AG10803 (cell line): ENCODE measurements around the gene ADCY9.
"Not testable (repeated sequence)": the region's sequence is repeated elsewhere in the genome, so short reads cannot be mapped to it uniquely, and the experiment has no call there.

Experiments
- DNase-seq: peaks from one replicate; pipeline ENCODE4 v3.0.0; 2010; ENCODE audit warnings: low read depth
- H3K4me3 ChIP-seq: 2 replicates; pipeline ENCODE4 v1.5.1; 2011; ENCODE audit warnings: mild to moderate bottlenecking, low read length, control low read depth
- TF ChIP-seq, protein P1 (sequence below): conservative IDR thresholded peaks from 2 replicates; pipeline ENCODE4 v1.5.1; 2011; ENCODE audit warnings: mild to moderate bottlenecking, low read length, control low read depth, inconsistent platforms

Gene ADCY9

GRCh38 chr16:3951861-3952736 lies 164.1 kb downstream of the ADCY9 start:
- peak; percentile 34 for DNase-seq
- TF ChIP-seq, protein P1, sequence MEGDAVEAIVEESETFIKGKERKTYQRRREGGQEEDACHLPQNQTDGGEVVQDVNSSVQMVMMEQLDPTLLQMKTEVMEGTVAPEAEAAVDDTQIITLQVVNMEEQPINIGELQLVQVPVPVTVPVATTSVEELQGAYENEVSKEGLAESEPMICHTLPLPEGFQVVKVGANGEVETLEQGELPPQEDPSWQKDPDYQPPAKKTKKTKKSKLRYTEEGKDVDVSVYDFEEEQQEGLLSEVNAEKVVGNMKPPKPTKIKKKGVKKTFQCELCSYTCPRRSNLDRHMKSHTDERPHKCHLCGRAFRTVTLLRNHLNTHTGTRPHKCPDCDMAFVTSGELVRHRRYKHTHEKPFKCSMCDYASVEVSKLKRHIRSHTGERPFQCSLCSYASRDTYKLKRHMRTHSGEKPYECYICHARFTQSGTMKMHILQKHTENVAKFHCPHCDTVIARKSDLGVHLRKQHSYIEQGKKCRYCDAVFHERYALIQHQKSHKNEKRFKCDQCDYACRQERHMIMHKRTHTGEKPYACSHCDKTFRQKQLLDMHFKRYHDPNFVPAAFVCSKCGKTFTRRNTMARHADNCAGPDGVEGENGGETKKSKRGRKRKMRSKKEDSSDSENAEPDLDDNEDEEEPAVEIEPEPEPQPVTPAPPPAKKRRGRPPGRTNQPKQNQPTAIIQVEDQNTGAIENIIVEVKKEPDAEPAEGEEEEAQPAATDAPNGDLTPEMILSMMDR = no peak
- H3K4me3 ChIP-seq = no peak overlapping the region

DNA sequence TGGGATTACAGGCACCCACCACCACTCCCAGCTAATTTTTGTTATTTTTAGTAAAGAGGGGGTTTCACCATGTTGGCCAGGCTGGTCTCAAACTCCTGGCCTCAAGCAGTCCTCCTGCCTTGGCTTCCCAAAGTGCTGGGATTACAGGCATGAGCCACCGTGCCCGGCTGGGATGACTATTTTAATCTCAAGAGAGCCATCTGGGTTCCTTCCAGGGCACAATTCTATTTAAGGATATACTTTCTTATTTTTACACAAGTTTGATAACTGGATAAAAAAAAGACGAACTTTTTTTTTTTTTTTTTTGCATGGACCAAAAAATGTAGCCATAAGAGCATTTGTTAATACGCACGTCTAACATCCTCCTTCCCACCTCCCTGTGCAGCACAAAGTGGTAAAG lies 164.9 kb downstream of the ADCY9 start:
- not testable (repeated sequence) for H3K4me3 ChIP-seq, DNase-seq

GRCh38 chr16:3950343-3951193 lies 165.7 kb downstream of the ADCY9 start:
- peak; percentile 99 for DNase-seq
- H3K4me3 ChIP-seq = peak overlapping the region; percentile 58
- TF ChIP-seq, protein P1 = no peak

DNA sequence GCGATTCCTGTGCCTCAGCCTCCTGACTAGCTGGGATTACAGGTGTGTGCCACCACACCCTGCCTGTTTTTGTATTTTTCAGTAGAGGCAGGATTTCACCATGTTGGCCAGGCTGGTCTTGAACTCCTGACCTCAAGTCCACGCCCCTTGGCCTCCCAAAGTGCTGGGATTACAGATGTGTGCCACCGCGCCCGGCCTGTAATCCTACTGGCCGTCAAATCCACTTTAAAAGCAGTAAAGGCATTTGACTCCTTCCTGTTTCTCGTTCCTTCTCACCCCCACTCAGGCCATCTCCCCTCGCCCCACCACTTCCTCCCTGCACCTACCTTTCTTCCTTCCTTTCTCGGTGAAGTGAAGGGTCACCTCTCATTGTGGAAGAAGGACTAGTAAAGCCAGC lies 166.3 kb downstream of the ADCY9 start:
- peak; percentile 25 for DNase-seq
- TF ChIP-seq, protein P1 = no peak
- H3K4me3 ChIP-seq = peak overlapping the region; percentile 58

DNA sequence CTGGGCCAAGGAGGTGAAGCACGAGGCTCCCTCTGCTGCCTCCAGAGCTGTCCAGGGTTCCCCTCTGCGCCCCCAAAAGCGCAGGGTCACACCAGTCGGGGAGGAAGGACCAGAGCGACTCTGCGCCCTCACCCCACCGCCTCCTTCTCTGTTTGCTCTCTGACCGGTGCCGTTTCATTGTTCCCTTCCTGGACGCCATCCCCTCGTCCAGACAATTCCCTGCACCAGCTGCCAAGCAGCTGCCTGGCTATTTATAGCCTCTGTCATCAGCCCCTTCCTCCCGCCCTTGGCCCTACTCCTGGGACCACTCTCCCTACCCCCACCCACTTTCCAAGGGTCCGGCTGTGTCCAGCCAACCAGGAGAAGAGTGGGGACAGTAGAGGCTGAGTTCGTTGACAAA lies 167.0 kb downstream of the ADCY9 start:
- H3K4me3 ChIP-seq = peak overlapping the region; percentile 58
- TF ChIP-seq, protein P1 = no peak
- DNase-seq = peak; percentile 22

DNA sequence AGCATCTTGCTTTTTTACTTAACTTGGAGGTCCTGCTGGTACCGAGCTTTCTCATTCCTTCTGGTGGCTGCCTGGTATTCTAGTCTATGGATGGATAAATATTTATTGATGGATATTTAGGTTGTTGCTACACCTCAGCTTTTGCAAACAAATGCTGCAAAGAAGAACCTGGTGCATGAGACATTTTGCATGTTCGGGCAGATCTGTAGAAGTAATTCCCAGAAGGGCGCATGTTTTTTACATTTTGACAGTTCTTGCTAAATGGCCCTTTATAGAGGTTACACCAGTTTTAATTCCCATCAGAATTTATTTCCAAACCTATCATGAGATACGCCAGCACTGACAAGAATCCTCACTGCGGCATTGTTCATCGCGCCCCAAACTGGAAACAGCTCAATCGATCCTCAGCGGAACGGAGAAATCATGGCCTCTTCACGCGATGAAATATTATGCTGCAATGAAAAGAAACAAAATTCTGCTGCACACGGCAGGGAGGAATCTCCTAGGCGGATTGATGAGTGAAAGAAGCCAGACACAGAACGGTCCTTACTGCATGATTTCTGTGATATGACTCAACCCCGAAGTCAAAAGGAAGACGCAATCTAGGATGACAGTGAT lies 167.8 kb downstream of the ADCY9 start:
- TF ChIP-seq, protein P1 = no peak
- H3K4me3 ChIP-seq = peak overlapping the region; percentile 58
- no peak for DNase-seq

GRCh38 chr16:3946604-3947180 lies 169.6 kb downstream of the ADCY9 start:
- TF ChIP-seq, protein P1 = no peak
- no peak for DNase-seq
- no peak overlapping the region for H3K4me3 ChIP-seq
